SK-N-SH (cell line): ENCODE data around the gene MOCS3. TPM values are rescaled to one million over a fixed set of nuclear protein-coding genes. Genes with fewer than 3 reads are reported as not detected.
A peak's percentile ranks its signal among the peaks of the same experiment; 100 is the strongest.

Experiments used
- CTCF ChIA-PET: fragments of 300-600, 350-600 bp; formaldehyde crosslinking; extraction: SDS; loops from one replicate; lab custom pipeline; 2021; lab: Yijun Ruan, JAX
- POLR2A ChIA-PET: fragments of 350-600 bp; sonication (Branson Sonifier 250); formaldehyde crosslinking; extraction: SDS; loops from one replicate; lab custom pipeline; 2020; ENCODE audit warnings: antibody characterized with exemption, inconsistent platforms; lab: Yijun Ruan, JAX
- DNase-seq: peaks from one replicate; pipeline ENCODE4 v3.0.0; 2012
- H2AFZ ChIP-seq: fragments of 200-600 bp; sonication (generic); 2 replicates; pipeline ENCODE4 v1.8.1; 2016; ENCODE audit warnings: antibody characterized with exemption, mild to moderate bottlenecking, low read depth
- H3F3A ChIP-seq: fragments of 200-600 bp; sonication (generic); replicated peaks from 2 replicates; pipeline ENCODE3; 2016; ENCODE audit warnings: antibody characterized with exemption, mild to moderate bottlenecking; ENCODE audit not compliant: insufficient read depth
- H3K27ac ChIP-seq, 2 experiments: fragments of 200-500 bp in 1 of 2; fragments of 200-600 bp in 1 of 2; sonication (Bioruptor generic) in 1 of 2; sonication (generic), shearing (Covaris generic) in 1 of 2; 2 replicates each; pipeline versions ENCODE4 v1.5.1 to v1.6.1; 2014 to 2016; ENCODE audit warnings: low read depth in 2 of 2, inconsistent platforms in 1 of 2, low read length in 1 of 2, mild to moderate bottlenecking in 1 of 2, mixed read lengths in 1 of 2
- H3K27me3 ChIP-seq: fragments of 200-600 bp; sonication (generic), shearing (Covaris generic); 2 replicates; pipeline ENCODE4 v1.6.1; 2016; ENCODE audit warnings: mixed run types; ENCODE audit not compliant: insufficient read depth
- H3K36me3 ChIP-seq, 2 experiments: fragments of 200-500 bp in 1 of 2; fragments of 200-600 bp in 1 of 2; sonication (Bioruptor generic) in 1 of 2; sonication (generic) in 1 of 2; replicated peaks in 1 of 2; 2 replicates each; pipeline versions ENCODE3 to v1.5.1; 2014 to 2016; ENCODE audit warnings: low read length in 1 of 2, mild to moderate bottlenecking in 1 of 2; ENCODE audit not compliant: insufficient read depth in 2 of 2, control insufficient read depth in 1 of 2
- H3K4me1 ChIP-seq, 2 experiments: fragments of 200-500 bp in 1 of 2; fragments of 200-600 bp in 1 of 2; sonication (Bioruptor generic) in 1 of 2; sonication (generic), shearing (Covaris generic) in 1 of 2; 2 replicates each; pipeline versions ENCODE4 v1.5.1 to v1.6.1; 2014 to 2016; ENCODE audit warnings: low read depth in 1 of 2, low read length in 1 of 2, mixed run types in 1 of 2; ENCODE audit not compliant: insufficient read depth in 2 of 2, control insufficient read depth in 1 of 2
- H3K4me2 ChIP-seq: fragments of 200-600 bp; sonication (generic), shearing (Covaris generic); 2 replicates; pipeline ENCODE4 v1.6.1; 2017; ENCODE audit warnings: mixed run types
- H3K4me3 ChIP-seq, 2 experiments: fragments of 200-500 bp in 1 of 2; fragments of 200-600 bp in 1 of 2; sonication (Bioruptor generic) in 1 of 2; sonication (generic), shearing (Covaris generic) in 1 of 2; 2 replicates each; pipeline versions ENCODE4 v1.5.1 to v1.8.1; 2014 to 2016; ENCODE audit warnings: low read depth in 2 of 2, inconsistent platforms in 1 of 2, low read length in 1 of 2, mild to moderate bottlenecking in 1 of 2, mixed read lengths in 1 of 2, moderate library complexity in 1 of 2
- H3K79me2 ChIP-seq: fragments of 200-600 bp; sonication (generic); 2 replicates; pipeline ENCODE4 v1.8.1; 2017; ENCODE audit warnings: mild to moderate bottlenecking; ENCODE audit not compliant: insufficient read depth
- H3K9ac ChIP-seq: fragments of 200-600 bp; sonication (generic); 2 replicates; pipeline ENCODE4 v1.6.1; 2017; ENCODE audit warnings: mixed run types
- H3K9me2 ChIP-seq: fragments of 200-600 bp; sonication (generic); 2 replicates; pipeline ENCODE4 v1.6.1; 2017; ENCODE audit warnings: mixed run types
- H3K9me3 ChIP-seq: fragments of 200-600 bp; sonication (generic); 2 replicates; pipeline ENCODE4 v1.6.1; 2017; ENCODE audit warnings: mixed run types, mild to moderate bottlenecking, moderate library complexity
- H4K20me1 ChIP-seq: fragments of 200-600 bp; sonication (generic); 2 replicates; pipeline ENCODE4 v1.6.1; 2017; ENCODE audit warnings: mild to moderate bottlenecking, mixed run types; ENCODE audit not compliant: insufficient read depth
- EP300 ChIP-seq, 2 experiments: IDR thresholded peaks; 2 replicates each; pipeline versions ENCODE4 v1.4.0 to v1.6.1; 2012; ENCODE audit warnings: borderline replicate concordance in 1 of 2, low read depth in 1 of 2, low read length in 1 of 2
- EZH2phosphoT487 ChIP-seq: fragments of 200-600 bp; sonication (generic); IDR thresholded peaks from 2 replicates; pipeline ENCODE4 v1.6.1; 2017; ENCODE audit warnings: low read depth, mixed run types, mild to moderate bottlenecking, antibody characterized with exemption, moderate library complexity, borderline replicate concordance
- GABPA ChIP-seq: IDR thresholded peaks from 2 replicates; pipeline ENCODE4 v1.4.0; 2012; ENCODE audit warnings: low read depth, mild to moderate bottlenecking
- MEF2A ChIP-seq: IDR thresholded peaks from 2 replicates; pipeline ENCODE4 v1.4.0; 2012; ENCODE audit warnings: low read depth, borderline replicate concordance
- MXI1 ChIP-seq: IDR thresholded peaks from 2 replicates; pipeline ENCODE4 v1.6.1; 2012; ENCODE audit warnings: mild to moderate bottlenecking, low read depth, low read length, improper control_type of control experiment
- NFIC ChIP-seq: IDR thresholded peaks from 2 replicates; pipeline ENCODE4 v1.4.0; 2012; ENCODE audit warnings: borderline replicate concordance
- RCOR1 ChIP-seq: fragments of 150-350 bp; IDR thresholded peaks from 2 replicates; pipeline ENCODE4 v1.6.1; 2017; ENCODE audit warnings: antibody characterized with exemption, low read length
- RFX5 ChIP-seq: IDR thresholded peaks from 2 replicates; pipeline ENCODE4 v1.6.1; 2012; ENCODE audit warnings: mild to moderate bottlenecking, improper control_type of control experiment, low read length
- RXRA ChIP-seq: IDR thresholded peaks from 2 replicates; pipeline ENCODE4 v1.4.0; 2012; ENCODE audit warnings: low read depth, mild to moderate bottlenecking, borderline replicate concordance
- SIN3A ChIP-seq: IDR thresholded peaks from 2 replicates; pipeline ENCODE4 v1.6.1; 2012; ENCODE audit warnings: low read depth, mild to moderate bottlenecking, low read length, moderate library complexity, borderline replicate concordance
- SMC3 ChIP-seq: IDR thresholded peaks from 2 replicates; pipeline ENCODE4 v1.6.1; 2012; ENCODE audit warnings: low read depth, low read length, improper control_type of control experiment
- TAF1 ChIP-seq: IDR thresholded peaks from 2 replicates; pipeline ENCODE4 v1.6.1; 2012; ENCODE audit warnings: low read depth, mild to moderate bottlenecking, low read length, moderate library complexity, borderline replicate concordance
- TCF12 ChIP-seq: IDR thresholded peaks from 2 replicates; pipeline ENCODE4 v1.4.0; 2012
- YY1 ChIP-seq: IDR thresholded peaks from 2 replicates; pipeline ENCODE4 v1.4.0; 2012; ENCODE audit warnings: low read depth, mild to moderate bottlenecking
- WGBS: methylation state at CpG from one replicate; pipeline ENCODE4 v1.1.6; 2017; ENCODE audit warnings: low lambda C conversion rate; 5-methylcytosine and 5-hydroxymethylcytosine counted together
- polyA plus RNA-seq, 3 experiments: library from polyadenylated mRNA; depleted of rRNA; stranded (reverse); fragments of >200 nt; gene quantifications; 2 replicates each; pipeline ENCODE4 v1.2.3, GENCODE V29; 2012
- TF ChIP-seq, protein P1 (sequence below): IDR thresholded peaks from 2 replicates; pipeline ENCODE4; 2012
- TF ChIP-seq, protein P2 (sequence below): fragments of 150-350 bp; IDR thresholded peaks from 2 replicates; pipeline ENCODE4 v1.6.1; 2017; ENCODE audit warnings: antibody characterized with exemption, low read length, low read depth, borderline replicate concordance
- TF ChIP-seq, protein P3 (sequence below): fragments of 200-600 bp; sonication (generic); IDR thresholded peaks from 2 replicates; pipeline ENCODE4 v1.6.1; 2017; ENCODE audit warnings: antibody characterized with exemption, mild to moderate bottlenecking, moderate library complexity
- TF ChIP-seq, protein P4 (sequence below): IDR thresholded peaks from 2 replicates; pipeline ENCODE4 v1.4.0; 2012; ENCODE audit warnings: low read depth, borderline replicate concordance

Gene MOCS3
- polyA plus RNA-seq, 1 of the 3 experiments (the other 2 are of a cell fraction) = 4.0 TPM

DNA sequence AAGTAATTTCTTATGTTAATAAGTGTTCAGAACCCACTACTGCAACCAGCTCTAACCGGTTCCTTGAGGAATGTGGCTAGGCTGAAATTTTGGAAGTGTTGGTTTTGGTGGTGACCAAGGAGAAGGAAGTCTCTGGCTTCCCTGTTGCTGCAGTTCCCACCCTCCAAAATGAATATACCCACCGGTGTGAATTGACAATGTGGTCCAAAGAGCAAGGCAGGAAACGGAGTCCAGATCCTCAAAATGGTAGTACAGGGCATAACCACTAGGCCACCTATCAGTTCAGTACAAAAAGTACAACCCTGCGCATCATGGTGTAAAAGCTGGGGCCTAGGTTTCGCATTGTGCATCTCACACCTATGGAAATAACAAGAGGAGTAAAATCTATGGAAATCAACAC lies 30.1 kb upstream of the MOCS3 start:
- TF ChIP-seq MXI1 = no peak
- no peak for TF ChIP-seq MEF2A
- TF ChIP-seq GABPA = no peak
- TF ChIP-seq TAF1 = no peak
- TF ChIP-seq RXRA = no peak
- peak overlapping the region; percentile 85 for H3K4me2 ChIP-seq
- peaks cover 28% of the 10 kb centered on the region for H3F3A ChIP-seq
- H2AFZ ChIP-seq = no peak overlapping the region
- 64% methylated on average over 5 of the region's 5 CpGs for WGBS
- no peaks in the 10 kb centered on the region for H3K9me3 ChIP-seq
- DNase-seq = no peak
- no peak overlapping the region for H3K27ac ChIP-seq
- peaks cover 71% of the 10 kb centered on the region for H3K79me2 ChIP-seq
- H3K9me2 ChIP-seq = no peaks in the 10 kb centered on the region
- H3K4me3 ChIP-seq = peak overlapping the region; percentile 82 to 94
- POLR2A ChIA-PET = no interaction called here
- peaks cover 21 to 36% of the 10 kb centered on the region in 2 experiments for H3K4me1 ChIP-seq
- H4K20me1 ChIP-seq = peaks cover 58% of the 10 kb centered on the region
- CTCF ChIA-PET = interaction anchor here (0.9 to 16.1 kb wide), 16 partner anchors 8 to 137 kb away, joined by 3 to 340 read pairs (median 11); partner anchors contain the start of genes BCAS4, DPM1 and MOCS3
- H3K36me3 ChIP-seq = peaks cover 46 to 57% of the 10 kb centered on the region in 2 experiments
- no peaks in the 10 kb centered on the region for H3K27me3 ChIP-seq
- no peak overlapping the region for H3K9ac ChIP-seq

DNA sequence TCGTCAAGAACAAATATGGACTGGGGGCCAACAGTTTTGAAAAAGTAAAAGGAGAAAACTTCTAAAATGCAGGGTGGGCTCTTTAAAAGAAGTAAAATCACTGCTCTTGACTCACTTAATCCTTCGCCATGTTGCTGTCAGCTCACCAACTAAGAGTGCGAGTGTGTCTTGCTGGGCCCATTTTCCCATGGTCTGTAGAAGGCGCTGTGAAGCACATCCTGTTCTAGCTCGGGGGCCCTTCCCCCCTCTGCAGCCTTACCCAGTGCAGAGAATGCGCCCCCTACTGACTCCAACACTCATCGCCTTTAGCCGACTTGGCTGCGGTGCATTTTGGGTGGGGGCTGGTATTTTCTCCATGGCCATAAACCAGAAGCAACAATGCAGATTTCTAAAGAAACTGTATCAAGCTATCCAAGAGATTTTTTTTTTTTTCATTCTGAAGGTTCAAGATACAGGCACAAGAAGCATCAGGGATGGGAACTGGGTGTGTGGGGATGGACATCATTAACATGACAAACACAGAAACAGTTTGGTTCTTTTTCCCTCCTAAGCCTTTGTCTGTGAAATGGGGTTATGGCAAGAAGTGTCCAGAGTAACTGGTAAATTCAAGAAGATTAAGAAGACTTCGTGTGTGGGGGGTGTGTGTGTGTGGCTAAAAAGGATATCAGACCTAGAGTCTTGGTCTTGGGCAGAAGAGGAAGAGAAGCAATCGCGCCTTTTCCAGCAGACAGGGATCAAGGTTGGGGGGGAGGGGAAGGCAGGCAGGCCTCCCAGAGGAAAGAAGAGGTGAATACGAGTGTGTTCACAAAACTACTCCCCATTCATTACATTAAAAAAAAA lies 29.1 kb upstream of the MOCS3 start:
- ChIA-PET CTCF (interaction anchor here (0.6 to 16.1 kb wide), 35 partner anchors 9 to 527 kb away, joined by 3 to 340 read pairs (median 5); partner anchors contain the start of genes BCAS4, DPM1 and MOCS3), POLR2A (interaction anchor here (3.2 to 3.4 kb wide), 3 partner anchors 29 to 139 kb away, joined by 23 to 40 read pairs (median 25); partner anchors contain the start of genes BCAS4, DPM1 and MOCS3)
- H3K9ac ChIP-seq = peak overlapping the region; percentile 86
- H3K27me3 ChIP-seq = no peaks in the 10 kb centered on the region
- DNase-seq = peak; percentile 84
- H3K27ac ChIP-seq = peak overlapping the region; percentile 82 to 99
- no peaks in the 10 kb centered on the region for H3K9me2 ChIP-seq
- peaks cover 38% of the 10 kb centered on the region for H3F3A ChIP-seq
- H3K4me3 ChIP-seq = peak overlapping the region; percentile 82 to 94
- no peak overlapping the region for H2AFZ ChIP-seq
- H3K4me1 ChIP-seq = peaks cover 21 to 36% of the 10 kb centered on the region in 2 experiments
- peaks cover 61% of the 10 kb centered on the region for H3K79me2 ChIP-seq
- H3K9me3 ChIP-seq = no peaks in the 10 kb centered on the region
- 9% methylated on average over 13 of the region's 13 CpGs for WGBS
- H4K20me1 ChIP-seq = peaks cover 48% of the 10 kb centered on the region
- peaks cover 47 to 56% of the 10 kb centered on the region in 2 experiments for H3K36me3 ChIP-seq
- peak overlapping the region; percentile 85 for H3K4me2 ChIP-seq
- TF ChIP-seq MEF2A (no peak), NFIC (peak; percentile 76), SMC3 (peak; percentile 95), YY1 (peak; percentile 67; the same call in 1 of the 2 replicates), SIN3A (peak; percentile 90), TAF1 (peak; percentile 65), RFX5 (peak; percentile 59; the same call in 1 of the 2 replicates), EP300 (IDR thresholded peaks at IDR 0.05; ENCODE audit: borderline replicate concordance in 1 of 2, low read depth in 1 of 2, low read length in 1 of 2) (peak; percentile 39 to 48; a peak in 2 of 4 replicates), EZH2phosphoT487 (no peak), MXI1 (peak; percentile 89), TCF12 (peak; percentile 62; the same call in 1 of the 2 replicates), RCOR1 (peak; percentile 89), GABPA (0 out of 2 replicates have a peak, but pooled peaks have one; percentile 15)
- TF ChIP-seq, protein P1, sequence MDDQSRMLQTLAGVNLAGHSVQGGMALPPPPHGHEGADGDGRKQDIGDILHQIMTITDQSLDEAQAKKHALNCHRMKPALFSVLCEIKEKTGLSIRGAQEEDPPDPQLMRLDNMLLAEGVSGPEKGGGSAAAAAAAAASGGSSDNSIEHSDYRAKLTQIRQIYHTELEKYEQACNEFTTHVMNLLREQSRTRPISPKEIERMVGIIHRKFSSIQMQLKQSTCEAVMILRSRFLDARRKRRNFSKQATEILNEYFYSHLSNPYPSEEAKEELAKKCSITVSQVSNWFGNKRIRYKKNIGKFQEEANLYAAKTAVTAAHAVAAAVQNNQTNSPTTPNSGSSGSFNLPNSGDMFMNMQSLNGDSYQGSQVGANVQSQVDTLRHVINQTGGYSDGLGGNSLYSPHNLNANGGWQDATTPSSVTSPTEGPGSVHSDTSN = no peak
- TF ChIP-seq, protein P2, sequence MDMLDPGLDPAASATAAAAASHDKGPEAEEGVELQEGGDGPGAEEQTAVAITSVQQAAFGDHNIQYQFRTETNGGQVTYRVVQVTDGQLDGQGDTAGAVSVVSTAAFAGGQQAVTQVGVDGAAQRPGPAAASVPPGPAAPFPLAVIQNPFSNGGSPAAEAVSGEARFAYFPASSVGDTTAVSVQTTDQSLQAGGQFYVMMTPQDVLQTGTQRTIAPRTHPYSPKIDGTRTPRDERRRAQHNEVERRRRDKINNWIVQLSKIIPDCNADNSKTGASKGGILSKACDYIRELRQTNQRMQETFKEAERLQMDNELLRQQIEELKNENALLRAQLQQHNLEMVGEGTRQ = no peak
- TF ChIP-seq, protein P3, sequence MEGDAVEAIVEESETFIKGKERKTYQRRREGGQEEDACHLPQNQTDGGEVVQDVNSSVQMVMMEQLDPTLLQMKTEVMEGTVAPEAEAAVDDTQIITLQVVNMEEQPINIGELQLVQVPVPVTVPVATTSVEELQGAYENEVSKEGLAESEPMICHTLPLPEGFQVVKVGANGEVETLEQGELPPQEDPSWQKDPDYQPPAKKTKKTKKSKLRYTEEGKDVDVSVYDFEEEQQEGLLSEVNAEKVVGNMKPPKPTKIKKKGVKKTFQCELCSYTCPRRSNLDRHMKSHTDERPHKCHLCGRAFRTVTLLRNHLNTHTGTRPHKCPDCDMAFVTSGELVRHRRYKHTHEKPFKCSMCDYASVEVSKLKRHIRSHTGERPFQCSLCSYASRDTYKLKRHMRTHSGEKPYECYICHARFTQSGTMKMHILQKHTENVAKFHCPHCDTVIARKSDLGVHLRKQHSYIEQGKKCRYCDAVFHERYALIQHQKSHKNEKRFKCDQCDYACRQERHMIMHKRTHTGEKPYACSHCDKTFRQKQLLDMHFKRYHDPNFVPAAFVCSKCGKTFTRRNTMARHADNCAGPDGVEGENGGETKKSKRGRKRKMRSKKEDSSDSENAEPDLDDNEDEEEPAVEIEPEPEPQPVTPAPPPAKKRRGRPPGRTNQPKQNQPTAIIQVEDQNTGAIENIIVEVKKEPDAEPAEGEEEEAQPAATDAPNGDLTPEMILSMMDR = peak; percentile 99
- TF ChIP-seq, protein P4, sequence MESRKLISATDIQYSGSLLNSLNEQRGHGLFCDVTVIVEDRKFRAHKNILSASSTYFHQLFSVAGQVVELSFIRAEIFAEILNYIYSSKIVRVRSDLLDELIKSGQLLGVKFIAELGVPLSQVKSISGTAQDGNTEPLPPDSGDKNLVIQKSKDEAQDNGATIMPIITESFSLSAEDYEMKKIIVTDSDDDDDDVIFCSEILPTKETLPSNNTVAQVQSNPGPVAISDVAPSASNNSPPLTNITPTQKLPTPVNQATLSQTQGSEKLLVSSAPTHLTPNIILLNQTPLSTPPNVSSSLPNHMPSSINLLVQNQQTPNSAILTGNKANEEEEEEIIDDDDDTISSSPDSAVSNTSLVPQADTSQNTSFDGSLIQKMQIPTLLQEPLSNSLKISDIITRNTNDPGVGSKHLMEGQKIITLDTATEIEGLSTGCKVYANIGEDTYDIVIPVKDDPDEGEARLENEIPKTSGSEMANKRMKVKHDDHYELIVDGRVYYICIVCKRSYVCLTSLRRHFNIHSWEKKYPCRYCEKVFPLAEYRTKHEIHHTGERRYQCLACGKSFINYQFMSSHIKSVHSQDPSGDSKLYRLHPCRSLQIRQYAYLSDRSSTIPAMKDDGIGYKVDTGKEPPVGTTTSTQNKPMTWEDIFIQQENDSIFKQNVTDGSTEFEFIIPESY = 0 out of 2 replicates have a peak, but pooled peaks have one; percentile 26
